ENCODE data around the gene CNDP1.
"Not testable (repeated sequence)": the region's sequence is repeated elsewhere in the genome, so short reads cannot be mapped to it uniquely, and the experiment has no call there.

The CNDP1 gene

DNA sequence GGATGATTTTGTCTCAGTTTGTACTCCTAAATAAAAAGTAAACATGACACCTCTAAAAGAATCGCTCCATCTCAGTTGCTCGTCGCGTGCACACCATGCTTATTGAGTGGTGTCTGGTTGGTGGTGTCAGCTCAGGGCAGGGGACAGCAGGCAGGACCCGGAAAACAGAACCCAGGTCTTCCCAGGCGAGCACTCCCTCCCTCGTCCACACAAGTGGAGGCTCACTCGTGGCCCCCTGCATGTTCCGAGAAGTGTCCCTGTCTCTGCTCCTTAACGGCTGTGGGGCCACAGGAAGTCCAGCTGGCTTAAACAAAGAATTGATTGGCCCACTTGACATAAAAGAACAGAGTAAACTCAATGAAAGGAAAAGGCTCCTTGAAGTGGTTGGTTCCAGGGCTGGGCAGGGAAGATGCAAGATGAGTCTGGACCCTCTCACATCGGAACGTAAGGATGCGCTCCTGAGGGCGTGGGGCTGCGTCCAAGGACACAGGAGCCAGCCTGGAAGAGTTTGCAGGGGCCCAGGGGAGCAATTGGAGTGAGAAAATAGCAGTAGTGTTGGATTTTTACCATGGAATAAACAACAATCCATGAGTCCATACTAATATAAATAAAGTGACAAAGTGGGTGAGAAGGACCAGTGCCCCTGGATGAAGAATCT lies 13.1 kb upstream of the CNDP1 start:
- H3K36me3 ChIP-seq, result no peaks in the 10 kb centered on the region

DNA sequence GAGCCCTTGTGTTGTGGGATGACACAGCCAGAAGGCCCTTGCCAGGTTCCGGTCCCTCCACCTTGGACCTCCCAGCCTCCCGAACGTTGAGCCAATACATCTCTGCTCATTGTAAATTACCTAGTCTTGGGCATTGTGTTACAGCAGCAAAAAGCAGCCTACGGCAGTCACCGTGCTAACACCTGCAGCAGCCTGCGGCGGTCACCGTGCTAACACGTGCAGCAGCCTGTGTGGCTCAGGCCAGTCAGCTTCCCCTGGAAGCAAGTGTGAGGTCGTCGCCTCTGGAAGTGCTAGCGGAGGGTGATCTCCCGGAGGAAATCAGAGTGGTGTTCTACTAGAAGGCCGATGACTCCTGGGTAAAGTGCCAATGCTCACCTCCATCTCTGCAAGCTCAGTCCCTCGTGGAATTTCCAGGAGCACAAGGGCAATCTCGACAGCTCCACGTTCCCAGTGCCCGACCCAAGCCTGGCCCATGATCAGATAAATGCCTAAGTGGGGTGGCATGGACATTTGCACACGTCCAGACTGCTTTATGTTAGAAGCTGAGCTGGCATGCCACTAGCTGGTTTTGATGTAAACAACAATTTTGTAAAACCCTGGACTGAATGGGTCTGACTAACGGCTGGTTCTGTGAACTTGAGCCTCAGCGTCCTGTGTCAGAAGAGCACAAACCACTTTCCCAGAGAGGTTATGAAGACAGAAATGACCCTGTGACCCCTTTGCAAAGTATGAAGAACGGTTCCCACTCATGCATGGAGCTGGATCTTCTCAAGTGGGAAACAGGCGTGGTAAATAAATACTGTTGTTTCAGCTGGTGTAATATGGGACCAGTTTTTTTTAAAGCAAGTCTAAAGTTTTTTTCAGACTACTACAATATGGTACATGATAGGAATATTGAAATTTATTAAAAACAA lies 11.4 kb upstream of the CNDP1 start:
- no peak for TF ChIP-seq CTCF (IDR thresholded peaks at IDR 0.05; ENCODE audit: low read depth, low read length)
- no peak overlapping the region for H3K4me3 ChIP-seq (ENCODE audit: low read depth, low read length)
- no peaks in the 10 kb centered on the region for H3K36me3 ChIP-seq
- no peaks in the 10 kb centered on the region for H3K4me1 ChIP-seq
- DNase-seq, result no peak
- H3K27me3 ChIP-seq, result no peaks in the 10 kb centered on the region
- no peaks in the 10 kb centered on the region for H3K9me3 ChIP-seq

More for the DNA sequence above, 13.1 kb upstream of the CNDP1 start:
- Histone ChIP-seq H3K4me1 (no peaks in the 10 kb centered on the region), H3K4me3 (ENCODE audit: low read depth, low read length) (no peak overlapping the region), H3K27me3 (no peaks in the 10 kb centered on the region), H3K9me3 (no peaks in the 10 kb centered on the region)
- TF ChIP-seq CTCF (IDR thresholded peaks at IDR 0.05; ENCODE audit: low read depth, low read length), result no peak
- DNase-seq, result no peak

- DNase-seq, result no peak
- H3K27me3 ChIP-seq, result no peaks in the 10 kb centered on the region
- H3K9me3 ChIP-seq, result no peaks in the 10 kb centered on the region
- no peak overlapping the region for H3K4me3 ChIP-seq (ENCODE audit: low read depth, low read length)
- no peaks in the 10 kb centered on the region for H3K36me3 ChIP-seq
- no peaks in the 10 kb centered on the region for H3K4me1 ChIP-seq
- TF ChIP-seq CTCF (IDR thresholded peaks at IDR 0.05; ENCODE audit: low read depth, low read length), result no peak
Observed at GRCh38 chr18:74524097-74524496, 10.2 kb upstream of the CNDP1 start.

DNA sequence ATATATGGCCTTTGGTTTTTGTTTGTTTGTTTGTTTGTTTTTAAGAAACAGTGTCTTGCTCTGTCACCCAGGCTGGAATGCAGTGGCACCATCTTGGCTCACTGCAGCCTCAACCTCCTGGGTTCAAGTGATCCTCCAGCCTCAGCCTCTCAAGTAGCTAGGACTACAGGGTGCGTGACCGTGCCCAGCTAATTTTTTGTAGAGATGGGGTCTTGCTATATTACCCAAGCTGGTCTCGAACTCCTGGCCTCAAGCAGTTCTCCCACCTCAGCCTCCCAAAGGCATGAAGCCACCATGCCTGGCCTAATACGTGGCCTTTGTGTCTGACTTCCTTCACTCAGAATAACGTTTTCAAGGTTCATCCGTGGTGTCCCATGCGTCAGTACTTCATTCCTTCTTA lies 9.4 kb upstream of the CNDP1 start:
- not testable (repeated sequence) for H3K36me3 ChIP-seq; H3K4me1 ChIP-seq; H3K9me3 ChIP-seq; DNase-seq; H3K27me3 ChIP-seq; H3K4me3 ChIP-seq (ENCODE audit: low read depth, low read length)

DNA sequence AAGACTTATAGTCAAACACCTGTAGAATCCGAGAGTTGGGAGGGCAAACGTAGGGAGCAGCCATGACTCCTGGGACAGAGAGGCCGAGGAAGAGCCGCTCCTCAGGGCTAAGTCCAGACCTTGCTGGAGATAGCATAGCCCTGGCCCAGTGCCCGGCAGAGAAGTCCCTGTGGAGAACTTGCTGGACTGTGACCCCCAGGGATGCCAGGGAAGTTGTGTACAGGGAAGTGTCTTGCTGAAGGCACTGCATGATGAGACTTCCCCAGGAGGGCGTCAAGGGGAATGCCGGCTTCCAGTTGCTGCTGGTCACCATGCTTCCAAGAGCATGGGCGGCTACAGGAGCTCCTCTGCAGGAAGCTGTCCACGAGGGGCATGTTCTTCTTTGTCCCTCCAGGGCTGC lies 8.6 kb upstream of the CNDP1 start:
- no peak for TF ChIP-seq CTCF (IDR thresholded peaks at IDR 0.05; ENCODE audit: low read depth, low read length)

GRCh38 chr18:74526488-74526887 lies 7.8 kb upstream of the CNDP1 start:
- no peaks in the 10 kb centered on the region for H3K36me3 ChIP-seq
- no peak for TF ChIP-seq CTCF (IDR thresholded peaks at IDR 0.05; ENCODE audit: low read depth, low read length)
- no peak for DNase-seq
- no peaks in the 10 kb centered on the region for H3K27me3 ChIP-seq
- H3K4me3 ChIP-seq (ENCODE audit: low read depth, low read length), result no peak overlapping the region
- H3K4me1 ChIP-seq, result no peaks in the 10 kb centered on the region
- H3K9me3 ChIP-seq, result no peaks in the 10 kb centered on the region

More for the DNA sequence above, 8.6 kb upstream of the CNDP1 start:
- H3K4me3 ChIP-seq (ENCODE audit: low read depth, low read length), result no peak overlapping the region
- H3K36me3 ChIP-seq, result no peaks in the 10 kb centered on the region
- H3K4me1 ChIP-seq, result no peaks in the 10 kb centered on the region
- no peaks in the 10 kb centered on the region for H3K27me3 ChIP-seq
- DNase-seq, result no peak
- no peaks in the 10 kb centered on the region for H3K9me3 ChIP-seq
